HG03060 (cell line): Measurements from ENCODE around the gene PANX1.
A peak's percentile ranks its signal among the peaks of the same experiment; 100 is the strongest.
"Not testable (repeated sequence)": the region's sequence is repeated elsewhere in the genome, so short reads cannot be mapped to it uniquely, and the experiment has no call there.

Source experiments
- ATAC-seq: cut with Tn5 transposase; IDR thresholded peaks from one replicate; pipeline ENCODE4 v1.9.1; 2021; ENCODE audit warnings: low read depth, moderate number of reproducible peaks; ENCODE audit not compliant: unreplicated experiment

Gene PANX1

GRCh38 chr11:94128746-94129511, at the start of gene PANX1:
Gene PANX1, plus strand, starts transcription at chr11:94128841. Its CDS starts 472 bp downstream, at chr11:94129313.
- peak; percentile 49 for ATAC-seq

- no peak for ATAC-seq
These were observed 44.5 kb upstream of the PANX1 start for GRCh38 chr11:94084164-94084563.

DNA sequence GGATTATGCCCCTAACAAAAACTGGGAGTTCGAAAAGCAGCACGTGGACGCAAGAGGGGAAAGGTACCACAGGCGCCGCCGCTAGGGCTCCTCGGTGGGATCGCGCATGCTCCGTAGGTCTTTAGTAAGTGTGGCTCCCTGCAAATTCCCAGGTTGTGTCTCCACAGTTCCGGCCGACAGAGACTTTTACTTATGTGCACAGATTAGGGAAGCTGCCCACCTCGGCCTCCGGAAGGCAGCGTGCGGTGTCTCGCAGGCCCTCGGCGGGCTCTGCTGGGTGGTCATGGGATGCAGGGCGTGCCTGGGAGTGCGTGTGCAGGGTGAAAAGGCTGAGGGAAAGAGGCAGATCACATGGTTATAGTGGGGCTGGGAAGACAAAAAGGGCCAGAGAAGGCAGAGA, 39.7 kb upstream of the PANX1 start:
- no peak for ATAC-seq

DNA sequence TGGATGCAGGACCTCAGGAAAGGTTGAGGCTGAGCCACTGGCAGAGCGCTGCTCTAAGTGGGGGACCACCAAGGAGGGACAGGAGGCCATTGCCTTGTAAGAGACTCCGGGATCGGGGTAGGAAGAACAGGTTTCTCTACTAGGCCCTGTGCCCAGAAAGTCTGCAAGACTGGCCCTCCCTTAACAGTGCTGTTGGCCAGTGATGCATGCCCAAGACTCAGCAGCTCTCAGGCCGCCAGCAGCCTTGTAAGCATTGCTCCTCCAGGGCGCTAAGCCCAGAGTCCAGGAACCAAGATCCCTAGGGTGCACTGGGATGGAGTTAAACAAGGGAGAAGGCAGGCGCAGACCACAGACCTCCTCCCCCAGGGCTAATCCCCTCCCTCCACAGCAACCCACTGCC, 39.3 kb upstream of the PANX1 start:
- ATAC-seq: no peak

DNA sequence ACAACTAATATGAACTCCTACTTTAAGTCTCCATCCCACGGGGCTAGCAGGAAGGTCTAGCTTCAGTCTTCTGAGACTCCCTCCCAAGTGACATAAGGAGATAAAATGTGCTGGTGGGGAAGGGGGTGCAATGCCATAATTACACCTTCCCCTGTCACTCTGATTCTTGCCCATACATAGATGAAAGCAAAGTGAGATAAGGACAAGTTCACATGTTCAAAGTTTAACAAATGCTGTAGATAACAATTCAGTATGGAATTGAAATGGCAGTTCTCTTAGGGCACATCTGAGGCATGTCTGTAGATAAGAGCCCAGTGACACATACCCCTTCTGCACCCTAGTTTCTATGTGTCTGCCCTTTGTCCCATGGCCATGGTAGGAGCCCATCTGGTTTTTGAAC, 38.2 kb upstream of the PANX1 start:
- no peak for ATAC-seq

GRCh38 chr11:94091091-94091490, 37.5 kb upstream of the PANX1 start:
- ATAC-seq: no peak

DNA sequence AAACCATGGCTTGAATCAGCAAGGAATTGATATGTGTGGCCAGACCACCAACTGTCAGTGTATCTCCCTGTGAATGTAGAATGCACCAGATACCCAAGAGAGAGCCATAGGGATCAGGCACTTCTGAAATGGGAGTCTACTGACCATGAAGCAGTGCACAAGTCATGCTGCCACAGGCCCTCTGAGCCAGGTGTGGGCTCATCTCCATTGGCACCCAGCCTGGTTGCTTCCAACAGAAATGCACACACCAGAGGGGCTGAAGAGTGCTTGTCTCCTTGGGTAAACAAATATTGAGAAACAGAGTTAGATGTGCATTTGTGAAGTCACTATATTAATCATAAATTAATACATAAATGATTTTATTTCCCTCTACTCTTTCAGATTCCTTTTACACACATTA, 28.4 kb upstream of the PANX1 start:
- no peak for ATAC-seq

GRCh38 chr11:94103471-94103870, 25.2 kb upstream of the PANX1 start:
- no peak for ATAC-seq

DNA sequence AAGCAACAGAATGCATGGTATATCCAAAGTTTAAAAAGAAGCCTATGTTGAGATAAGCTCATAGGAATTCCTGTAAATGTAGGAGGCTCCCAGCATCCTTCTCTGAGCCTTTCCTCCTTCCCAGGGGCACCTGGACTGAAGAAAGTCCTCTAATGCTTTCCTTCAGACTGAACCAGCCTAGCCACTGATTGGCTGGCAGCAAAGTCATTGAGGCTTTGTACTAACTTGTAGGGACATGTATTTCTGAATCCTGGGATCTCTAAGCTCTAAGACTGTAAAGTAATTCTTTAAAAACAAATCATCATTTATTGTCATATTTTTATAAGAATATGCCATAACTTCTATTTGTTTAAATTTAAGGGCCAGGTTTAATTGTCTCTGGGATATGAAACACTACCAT, 23.9 kb upstream of the PANX1 start:
- ATAC-seq: no peak

DNA sequence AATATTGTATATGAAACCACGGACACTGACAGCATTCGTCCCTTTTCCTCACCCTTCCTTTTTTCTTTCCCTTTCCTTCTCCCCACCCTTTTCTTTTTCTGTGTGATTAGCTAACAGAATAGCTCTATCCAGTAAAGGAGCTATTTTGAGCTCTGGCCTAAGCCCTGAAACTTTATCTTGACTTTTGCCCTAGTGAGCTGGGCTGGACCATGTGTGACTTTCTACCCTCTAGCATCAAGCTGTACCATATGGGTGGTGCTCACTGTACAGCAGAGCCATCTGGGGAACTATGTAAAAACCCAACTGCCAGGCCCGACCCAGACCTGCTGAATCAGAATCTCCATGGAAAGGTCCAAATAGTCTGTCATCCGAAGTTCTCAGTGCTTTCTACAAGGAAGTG, 21.9 kb upstream of the PANX1 start:
- ATAC-seq: no peak

DNA sequence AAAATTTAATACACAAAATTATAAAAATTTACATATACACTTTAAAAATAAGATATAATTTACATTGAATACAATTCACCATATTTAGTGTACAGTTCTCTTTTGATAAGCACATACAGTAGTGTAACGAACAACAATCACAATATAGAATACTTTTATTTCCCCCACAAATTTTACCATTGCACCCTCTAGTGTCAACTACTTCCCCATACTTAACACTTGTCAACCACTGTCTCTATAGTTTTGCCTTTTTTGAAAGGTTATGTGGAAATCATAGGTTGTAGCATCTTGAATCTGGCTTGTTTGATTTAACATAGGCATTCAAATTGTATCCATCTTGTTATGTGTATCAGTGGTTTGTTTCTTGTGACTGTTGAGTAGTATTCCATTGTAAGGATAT, 21.3 kb upstream of the PANX1 start:
- no peak for ATAC-seq

DNA sequence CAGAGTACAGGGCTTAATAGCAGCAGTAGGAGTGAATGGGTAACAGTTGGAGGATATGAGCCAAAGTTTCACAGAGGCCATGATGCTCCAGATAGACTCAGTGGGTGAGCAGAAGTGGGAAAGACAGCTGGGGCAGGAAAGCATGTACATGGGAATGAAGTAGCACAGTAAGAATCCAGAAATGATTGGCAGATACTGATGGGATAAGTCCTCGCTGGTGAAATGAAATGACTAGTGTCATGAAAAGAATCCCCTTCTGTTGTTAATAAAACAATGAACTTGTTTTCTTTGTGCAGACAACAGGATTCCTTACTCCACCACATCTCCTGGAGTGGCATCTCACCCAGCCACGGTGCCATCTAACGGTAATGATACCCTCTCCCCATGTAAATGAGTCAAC, 17.4 kb upstream of the PANX1 start:
- no peak for ATAC-seq

GRCh38 chr11:94111660-94112059, 17.0 kb upstream of the PANX1 start:
- no peak for ATAC-seq

- ATAC-seq: no peak
These were observed 16.3 kb upstream of the PANX1 start for GRCh38 chr11:94112206-94112953.

GRCh38 chr11:94117197-94117574, 11.5 kb upstream of the PANX1 start:
- ATAC-seq: no peak

DNA sequence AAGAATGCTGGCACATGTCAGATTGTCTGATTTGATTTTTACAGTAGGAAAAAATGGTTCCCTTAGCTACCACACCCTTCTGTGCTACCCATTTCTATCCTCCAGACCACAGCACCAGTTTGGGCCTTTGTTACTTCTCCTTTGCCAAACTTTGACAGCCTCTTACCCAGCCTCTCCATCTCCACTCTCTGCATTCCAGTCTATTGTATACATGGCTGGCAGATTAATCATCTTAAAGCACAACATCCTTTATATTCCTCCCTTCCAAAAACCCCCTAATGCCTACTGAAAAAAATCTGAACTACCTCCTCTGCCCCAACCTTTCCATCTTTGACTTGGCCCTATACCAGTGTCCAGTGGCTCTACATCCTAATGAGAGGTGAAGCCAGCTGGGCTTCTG, 10.8 kb upstream of the PANX1 start:
- ATAC-seq: no peak

DNA sequence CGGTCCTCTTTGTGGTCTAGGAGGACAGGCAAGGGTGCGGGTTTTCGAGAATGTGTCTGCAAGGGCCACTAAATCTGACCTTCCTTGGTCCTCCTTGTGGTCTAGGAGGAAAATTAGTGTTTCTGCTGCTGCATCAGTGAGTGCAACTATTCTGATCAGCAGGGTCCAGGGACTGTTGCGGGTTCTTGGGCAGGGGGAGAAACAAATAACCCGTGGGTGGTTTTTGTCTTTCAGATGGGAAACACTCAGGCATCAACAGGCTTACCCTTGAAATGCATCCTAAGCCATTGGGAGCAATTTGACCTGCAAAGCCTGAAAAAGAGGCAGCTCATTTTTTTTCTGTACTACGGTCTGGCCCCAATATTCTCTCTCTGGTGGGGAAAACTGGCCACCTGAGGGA, 9.0 kb upstream of the PANX1 start:
- ATAC-seq: not testable (repeated sequence)

GRCh38 chr11:94120516-94120915, 8.1 kb upstream of the PANX1 start:
- not testable (repeated sequence) for ATAC-seq

GRCh38 chr11:94120946-94121345, 7.7 kb upstream of the PANX1 start:
- ATAC-seq: no peak

GRCh38 chr11:94125407-94126115, 3.1 kb upstream of the PANX1 start:
- no peak for ATAC-seq

- ATAC-seq: no peak
These were observed 1.0 kb upstream of the PANX1 start for GRCh38 chr11:94127638-94128037.
